Measurements from ENCODE around the gene IL18R1.

IL18R1 gene

GRCh38 chr2:102387763-102388546 is 32.4 kb downstream of the IL18R1 start:
- no peak for DNase-seq (ENCODE audit: low spot score)

- no peak for DNase-seq (ENCODE audit: low spot score)
Observed at GRCh38 chr2:102391565-102391964, 36.0 kb downstream of the IL18R1 start.

GRCh38 chr2:102392096-102392495 is 36.5 kb downstream of the IL18R1 start:
- DNase-seq (ENCODE audit: low spot score): no peak

- no peak for DNase-seq (ENCODE audit: low spot score)
Observed at GRCh38 chr2:102392942-102393341, 37.3 kb downstream of the IL18R1 start.

- DNase-seq (ENCODE audit: low spot score): no peak
Observed at GRCh38 chr2:102396012-102396411, 40.4 kb downstream of the IL18R1 start.

GRCh38 chr2:102397209-102397608 is 41.6 kb downstream of the IL18R1 start:
- no peak for DNase-seq (ENCODE audit: low spot score)

GRCh38 chr2:102399499-102400141 is 44.0 kb downstream of the IL18R1 start:
- no peak for DNase-seq (ENCODE audit: low spot score)

- no peak for DNase-seq (ENCODE audit: low spot score)
Observed at GRCh38 chr2:102401456-102401855, 45.9 kb downstream of the IL18R1 start.

GRCh38 chr2:102401865-102402264 is 46.3 kb downstream of the IL18R1 start:
- no peak for DNase-seq (ENCODE audit: low spot score)

- no peak for DNase-seq (ENCODE audit: low spot score)
Observed at GRCh38 chr2:102410952-102411351, 55.4 kb downstream of the IL18R1 start.

GRCh38 chr2:102412199-102412598 is 56.6 kb downstream of the IL18R1 start:
- no peak for DNase-seq (ENCODE audit: low spot score)

- no peak for DNase-seq (ENCODE audit: low spot score)
Observed at GRCh38 chr2:102417946-102418345, 62.4 kb downstream of the IL18R1 start.

- no peak for DNase-seq (ENCODE audit: low spot score)
Observed at GRCh38 chr2:102418421-102418961, 62.9 kb downstream of the IL18R1 start.

GRCh38 chr2:102420290-102420689 is 64.7 kb downstream of the IL18R1 start:
- DNase-seq (ENCODE audit: low spot score): no peak

- no peak for DNase-seq (ENCODE audit: low spot score)
Observed at GRCh38 chr2:102421890-102422759, 66.5 kb downstream of the IL18R1 start.

- no peak for DNase-seq (ENCODE audit: low spot score)
Observed at GRCh38 chr2:102422910-102423309, 67.3 kb downstream of the IL18R1 start, which contains the start of gene IL18RAP. Gene IL18RAP, plus strand, starts transcription at chr2:102423160. Its CDS starts 118 bp downstream, at chr2:102423278.

GRCh38 chr2:102423368-102423767 is 67.8 kb downstream of the IL18R1 start:
- no peak for DNase-seq (ENCODE audit: low spot score)

- DNase-seq (ENCODE audit: low spot score): no peak
Observed at GRCh38 chr2:102424754-102425153, 69.2 kb downstream of the IL18R1 start.

- DNase-seq (ENCODE audit: low spot score): no peak
Observed at GRCh38 chr2:102425441-102426132, 70.0 kb downstream of the IL18R1 start.

- no peak for DNase-seq (ENCODE audit: low spot score)
Observed at GRCh38 chr2:102427249-102427648, 71.7 kb downstream of the IL18R1 start.

GRCh38 chr2:102428573-102428972 is 73.0 kb downstream of the IL18R1 start:
- DNase-seq (ENCODE audit: low spot score): no peak

- DNase-seq (ENCODE audit: low spot score): no peak
Observed at GRCh38 chr2:102432386-102432785, 76.8 kb downstream of the IL18R1 start.

Measured in D341Med (cell line).